Neural progenitor cell (in vitro differentiated cells): Measurements from ENCODE around the gene NCAN. TPM values are rescaled to one million over a fixed set of nuclear protein-coding genes. Genes with fewer than 3 reads are reported as not detected.
A peak's percentile ranks its signal among the peaks of the same experiment; 100 is the strongest.

Experiments
- DNase-seq: peaks from one replicate; pipeline ENCODE4 v3.0.0-alpha.2; 2016; ENCODE audit warnings: low spot score
- H2AFZ ChIP-seq: fragments of 200-600 bp; sonication (generic); replicated peaks from 2 replicates; pipeline ENCODE4 v1.6.1; 2016; ENCODE audit warnings: antibody characterized with exemption
- H3F3A ChIP-seq: fragments of 200-600 bp; sonication (generic); 2 replicates; pipeline ENCODE4 v1.6.1; 2016; ENCODE audit warnings: antibody characterized with exemption, low read depth
- H3K27ac ChIP-seq: fragments of 200-600 bp; sonication (generic); 2 replicates; pipeline ENCODE4 v1.5.1; 2016; ENCODE audit warnings: mild to moderate bottlenecking
- H3K27me3 ChIP-seq: fragments of 200-600 bp; sonication (generic); 2 replicates; pipeline ENCODE4 v1.6.1; 2016; ENCODE audit warnings: mild to moderate bottlenecking, moderate library complexity
- H3K36me3 ChIP-seq: fragments of 200-600 bp; sonication (generic); 2 replicates; pipeline ENCODE4 v1.5.1; 2016
- H3K4me1 ChIP-seq: fragments of 200-600 bp; sonication (generic); 2 replicates; pipeline ENCODE4 v1.6.1; 2016; ENCODE audit warnings: mixed run types
- H3K4me2 ChIP-seq: fragments of 200-600 bp; sonication (generic); 2 replicates; pipeline ENCODE4 v1.6.1; 2016
- H3K4me3 ChIP-seq: fragments of 200-600 bp; sonication (generic); 2 replicates; pipeline ENCODE4 v1.5.1; 2016
- H3K79me2 ChIP-seq: fragments of 200-600 bp; sonication (generic); 2 replicates; pipeline ENCODE4 v1.6.1; 2016; ENCODE audit warnings: low read depth
- H3K9ac ChIP-seq: fragments of 200-600 bp; sonication (generic); 2 replicates; pipeline ENCODE4 v1.6.1; 2016
- H3K9me3 ChIP-seq: fragments of 200-600 bp; sonication (generic); 2 replicates; pipeline ENCODE4 v1.5.1; 2016; ENCODE audit warnings: low read depth
- H4K20me1 ChIP-seq: fragments of 200-600 bp; sonication (generic); 2 replicates; pipeline ENCODE4 v1.6.1; 2016; ENCODE audit warnings: low read depth
- H3K27ac Mint-ChIP-seq: 3 replicates; pipeline ENCODE4 v1.8.0; 2021; ENCODE audit warnings: mixed read lengths
- H3K27me3 Mint-ChIP-seq: 2 replicates; pipeline ENCODE4 v1.8.0; 2022; ENCODE audit warnings: low read depth, mild to moderate bottlenecking, inconsistent platforms, moderate library complexity, mixed read lengths; ENCODE audit not compliant: insufficient read depth
- H3K36me3 Mint-ChIP-seq: 3 replicates; pipeline ENCODE4 v1.8.0; 2021; ENCODE audit warnings: mixed read lengths
- H3K4me1 Mint-ChIP-seq: 3 replicates; pipeline ENCODE4 v1.8.0; 2021; ENCODE audit warnings: mixed read lengths
- H3K4me3 Mint-ChIP-seq: 3 replicates; pipeline ENCODE4 v1.8.0; 2021; ENCODE audit warnings: mild to moderate bottlenecking, moderate library complexity, mixed read lengths
- H3K9me3 Mint-ChIP-seq: 3 replicates; pipeline ENCODE4 v1.8.0; 2020; ENCODE audit warnings: mixed read lengths
- EZH2 ChIP-seq: fragments of 200-600 bp; sonication (generic); IDR thresholded peaks from 2 replicates; pipeline ENCODE4 v1.6.1; 2017; ENCODE audit warnings: antibody characterized with exemption, mild to moderate bottlenecking, moderate library complexity
- EZH2phosphoT487 ChIP-seq: fragments of 200-600 bp; sonication (generic); IDR thresholded peaks from 2 replicates; pipeline ENCODE4 v1.6.1; 2017; ENCODE audit warnings: antibody characterized with exemption
- total RNA-seq: library from RNA; depleted of rRNA; stranded (reverse); fragments of >200 nt; gene quantifications from 2 replicates; pipeline ENCODE4 v1.2.3, GENCODE V29; 2015; ENCODE audit warnings: low replicate concordance
- TF ChIP-seq, protein P1 (sequence below): fragments of 200-600 bp; sonication (generic); IDR thresholded peaks from 2 replicates; pipeline ENCODE4 v1.5.1; 2017; ENCODE audit warnings: antibody characterized with exemption, mild to moderate bottlenecking

Gene NCAN
- total RNA-seq, 1 donor from 2014 or later: 4.8 TPM

DNA sequence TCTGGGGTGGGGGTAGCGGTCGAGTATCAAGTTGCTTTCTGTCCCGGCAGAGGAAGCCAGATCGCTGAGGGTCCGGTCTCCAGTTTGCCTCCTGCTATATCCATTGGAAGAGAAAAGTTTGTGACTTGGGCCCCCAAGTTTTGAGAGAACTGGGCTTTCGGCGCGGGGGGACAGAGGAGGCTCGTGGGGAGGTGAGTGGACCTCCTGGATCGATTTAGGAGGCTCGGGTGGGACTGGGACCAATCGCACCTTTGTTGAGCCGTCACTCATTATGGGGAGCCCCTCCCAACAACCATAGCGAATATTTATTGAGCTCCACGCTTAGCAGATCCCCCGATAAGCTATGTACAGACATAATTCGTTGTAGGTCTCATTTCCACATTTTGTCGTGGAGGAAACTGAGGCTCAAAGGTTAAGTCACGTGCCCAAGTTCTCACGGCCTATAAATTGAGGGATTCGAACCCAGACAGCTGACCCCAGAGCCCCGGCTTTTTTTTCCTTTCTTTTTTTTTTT lies 18.8 kb upstream of the NCAN start:
- Histone ChIP-seq H3K9ac (peak overlapping the region; percentile 60), H3K4me2 (peak overlapping the region; percentile 90), H3K27me3 (no peaks in the 10 kb centered on the region), H3K4me3 (peak overlapping the region; percentile 83), H3K27ac (no peak overlapping the region), H3K9me3 (no peaks in the 10 kb centered on the region), H3F3A (peaks cover 24% of the 10 kb centered on the region), H3K36me3 (no peaks in the 10 kb centered on the region), H4K20me1 (peaks cover 10% of the 10 kb centered on the region), H3K79me2 (peaks cover 35% of the 10 kb centered on the region), H3K4me1 (peaks cover 8% of the 10 kb centered on the region), H2AFZ (peak overlapping the region; percentile 74)
- H3K9me3 Mint-ChIP-seq: no peaks in the 10 kb centered on the region
- peaks cover 5% of the 10 kb centered on the region for H3K27me3 Mint-ChIP-seq
- peaks cover 9% of the 10 kb centered on the region for H3K4me1 Mint-ChIP-seq
- H3K27ac Mint-ChIP-seq: peak overlapping the region; percentile 90
- TF ChIP-seq EZH2phosphoT487: no peak
- no peak for TF ChIP-seq EZH2
- TF ChIP-seq, protein P1, sequence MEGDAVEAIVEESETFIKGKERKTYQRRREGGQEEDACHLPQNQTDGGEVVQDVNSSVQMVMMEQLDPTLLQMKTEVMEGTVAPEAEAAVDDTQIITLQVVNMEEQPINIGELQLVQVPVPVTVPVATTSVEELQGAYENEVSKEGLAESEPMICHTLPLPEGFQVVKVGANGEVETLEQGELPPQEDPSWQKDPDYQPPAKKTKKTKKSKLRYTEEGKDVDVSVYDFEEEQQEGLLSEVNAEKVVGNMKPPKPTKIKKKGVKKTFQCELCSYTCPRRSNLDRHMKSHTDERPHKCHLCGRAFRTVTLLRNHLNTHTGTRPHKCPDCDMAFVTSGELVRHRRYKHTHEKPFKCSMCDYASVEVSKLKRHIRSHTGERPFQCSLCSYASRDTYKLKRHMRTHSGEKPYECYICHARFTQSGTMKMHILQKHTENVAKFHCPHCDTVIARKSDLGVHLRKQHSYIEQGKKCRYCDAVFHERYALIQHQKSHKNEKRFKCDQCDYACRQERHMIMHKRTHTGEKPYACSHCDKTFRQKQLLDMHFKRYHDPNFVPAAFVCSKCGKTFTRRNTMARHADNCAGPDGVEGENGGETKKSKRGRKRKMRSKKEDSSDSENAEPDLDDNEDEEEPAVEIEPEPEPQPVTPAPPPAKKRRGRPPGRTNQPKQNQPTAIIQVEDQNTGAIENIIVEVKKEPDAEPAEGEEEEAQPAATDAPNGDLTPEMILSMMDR: no peak
- H3K4me3 Mint-ChIP-seq: peak overlapping the region; percentile 95
- no peak for DNase-seq
- peaks cover 4% of the 10 kb centered on the region for H3K36me3 Mint-ChIP-seq

DNA sequence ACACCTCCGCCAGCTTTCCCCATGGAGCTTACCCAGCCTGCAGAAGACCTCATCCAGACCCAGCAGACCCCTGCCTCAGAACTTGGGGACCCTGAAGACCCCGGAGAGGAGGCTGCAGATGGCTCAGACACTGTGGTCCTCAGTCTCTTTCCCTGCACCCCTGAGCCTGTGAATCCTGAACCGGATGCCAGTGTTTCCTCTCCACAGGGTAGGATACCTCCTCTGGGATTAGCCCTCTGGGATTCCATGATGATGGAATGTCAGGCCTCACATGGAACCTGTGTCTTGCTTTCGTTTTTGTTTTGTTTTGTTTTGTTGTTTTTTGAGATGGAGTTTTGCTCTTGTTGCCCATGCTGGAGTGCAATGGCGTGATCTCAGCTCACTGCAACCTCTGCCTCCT lies 17.8 kb upstream of the NCAN start:
- Mint-ChIP-seq H3K9me3 (no peaks in the 10 kb centered on the region), H3K27ac (peak overlapping the region; percentile 57), H3K36me3 (peaks cover 11% of the 10 kb centered on the region), H3K4me3 (peak overlapping the region; percentile 95), H3K27me3 (peaks cover 2% of the 10 kb centered on the region), H3K4me1 (peaks cover 9% of the 10 kb centered on the region)
- peaks cover 10% of the 10 kb centered on the region for H4K20me1 ChIP-seq
- peaks cover 35% of the 10 kb centered on the region for H3K79me2 ChIP-seq
- H3K27ac ChIP-seq: no peak overlapping the region
- H3K36me3 ChIP-seq: no peaks in the 10 kb centered on the region
- peaks cover 24% of the 10 kb centered on the region for H3F3A ChIP-seq
- no peak overlapping the region for H3K4me3 ChIP-seq
- DNase-seq: no peak
- H3K4me2 ChIP-seq: no peak overlapping the region
- no peak overlapping the region for H2AFZ ChIP-seq
- H3K27me3 ChIP-seq: no peaks in the 10 kb centered on the region
- TF ChIP-seq, protein P1: no peak
- TF ChIP-seq EZH2phosphoT487 (no peak), EZH2 (no peak)
- no peaks in the 10 kb centered on the region for H3K9me3 ChIP-seq
- no peak overlapping the region for H3K9ac ChIP-seq
- peaks cover 8% of the 10 kb centered on the region for H3K4me1 ChIP-seq

DNA sequence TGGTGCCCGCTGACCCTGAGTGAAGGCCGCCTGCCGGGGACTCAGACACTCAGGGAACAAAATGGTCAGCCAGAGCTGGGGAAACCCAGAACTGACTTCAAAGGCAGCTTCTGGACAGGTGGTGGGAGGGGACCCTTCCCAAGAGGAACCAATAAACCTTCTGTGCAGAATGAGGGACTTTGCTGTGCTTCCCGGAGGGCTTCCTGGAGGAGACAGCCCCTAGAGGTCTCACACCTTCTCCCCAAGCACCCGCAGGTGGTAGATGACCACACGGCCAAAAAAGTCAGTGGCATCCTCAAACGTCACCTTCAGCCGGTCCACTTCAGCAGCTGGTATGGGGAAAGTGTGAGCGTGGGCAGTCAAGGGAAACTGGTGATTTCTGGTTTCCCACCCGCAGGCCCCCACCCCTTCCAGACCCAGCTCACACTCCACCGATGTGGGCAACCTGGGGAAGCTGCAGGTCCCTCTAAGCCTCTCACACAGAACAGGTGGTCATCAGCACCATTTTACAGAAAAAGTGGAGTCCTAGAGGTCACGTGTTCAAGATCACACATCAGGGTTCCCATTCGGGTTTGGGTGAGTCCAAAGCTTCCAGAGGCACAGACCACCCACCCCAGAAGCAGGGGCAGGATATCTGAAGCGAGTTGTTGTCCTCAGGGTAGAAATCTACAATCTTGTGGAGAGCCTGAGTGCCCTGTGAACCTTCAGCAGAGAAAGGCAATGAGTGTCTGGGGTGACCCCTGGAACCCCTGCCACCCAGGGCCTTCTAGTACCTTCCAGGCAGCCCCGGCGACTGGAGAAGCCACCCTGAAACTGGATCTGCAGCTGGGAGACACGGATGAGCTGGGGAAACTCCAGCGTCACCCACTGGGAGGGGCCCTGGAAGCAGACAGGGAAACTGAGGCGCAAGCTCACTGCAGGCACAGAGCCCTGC lies 9.8 kb upstream of the NCAN start:
- no peak for DNase-seq
- Mint-ChIP-seq H3K27ac (no peak overlapping the region), H3K36me3 (peaks cover 12% of the 10 kb centered on the region), H3K9me3 (no peaks in the 10 kb centered on the region), H3K4me3 (peak overlapping the region; percentile 90), H3K4me1 (peaks cover 14% of the 10 kb centered on the region), H3K27me3 (peaks cover 12% of the 10 kb centered on the region)
- Histone ChIP-seq H3F3A (peaks cover 26% of the 10 kb centered on the region), H3K27ac (no peak overlapping the region), H3K4me3 (peak overlapping the region; percentile 60), H4K20me1 (peaks cover 4% of the 10 kb centered on the region), H3K79me2 (no peaks in the 10 kb centered on the region), H3K36me3 (no peaks in the 10 kb centered on the region), H2AFZ (no peak overlapping the region), H3K4me2 (peak overlapping the region; percentile 83), H3K9ac (no peak overlapping the region), H3K4me1 (peaks cover 4% of the 10 kb centered on the region), H3K9me3 (no peaks in the 10 kb centered on the region), H3K27me3 (peaks cover 33% of the 10 kb centered on the region)
- TF ChIP-seq EZH2phosphoT487: no peak
- no peak for TF ChIP-seq EZH2
- TF ChIP-seq, protein P1: no peak
